OCI-LY3 (cell line): ENCODE data around the gene NRXN2.

ENCODE experiments used
- EZH2phosphoT487 ChIP-seq: fragments of 200-600 bp; shearing (Covaris generic); IDR thresholded peaks from 2 replicates; pipeline ENCODE4 v1.6.1; 2018; ENCODE audit warnings: antibody characterized with exemption, mixed run types, low read depth
- TF ChIP-seq, protein P1 (sequence below): fragments of 200-600, 300-600 bp; sonication (generic); IDR thresholded peaks from 2 replicates; pipeline ENCODE4 v1.5.1; 2014; ENCODE audit warnings: antibody characterized with exemption, low read length, low read depth

GRCh38 chr11:64670975-64671374 is 52.0 kb downstream of the NRXN2 start:
- TF ChIP-seq, protein P1, sequence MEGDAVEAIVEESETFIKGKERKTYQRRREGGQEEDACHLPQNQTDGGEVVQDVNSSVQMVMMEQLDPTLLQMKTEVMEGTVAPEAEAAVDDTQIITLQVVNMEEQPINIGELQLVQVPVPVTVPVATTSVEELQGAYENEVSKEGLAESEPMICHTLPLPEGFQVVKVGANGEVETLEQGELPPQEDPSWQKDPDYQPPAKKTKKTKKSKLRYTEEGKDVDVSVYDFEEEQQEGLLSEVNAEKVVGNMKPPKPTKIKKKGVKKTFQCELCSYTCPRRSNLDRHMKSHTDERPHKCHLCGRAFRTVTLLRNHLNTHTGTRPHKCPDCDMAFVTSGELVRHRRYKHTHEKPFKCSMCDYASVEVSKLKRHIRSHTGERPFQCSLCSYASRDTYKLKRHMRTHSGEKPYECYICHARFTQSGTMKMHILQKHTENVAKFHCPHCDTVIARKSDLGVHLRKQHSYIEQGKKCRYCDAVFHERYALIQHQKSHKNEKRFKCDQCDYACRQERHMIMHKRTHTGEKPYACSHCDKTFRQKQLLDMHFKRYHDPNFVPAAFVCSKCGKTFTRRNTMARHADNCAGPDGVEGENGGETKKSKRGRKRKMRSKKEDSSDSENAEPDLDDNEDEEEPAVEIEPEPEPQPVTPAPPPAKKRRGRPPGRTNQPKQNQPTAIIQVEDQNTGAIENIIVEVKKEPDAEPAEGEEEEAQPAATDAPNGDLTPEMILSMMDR: no peak
- TF ChIP-seq EZH2phosphoT487: no peak
